ENCODE results near the gene GTF2A2.
"Not testable (repeated sequence)": the region's sequence is repeated elsewhere in the genome, so short reads cannot be mapped to it uniquely, and the experiment has no call there.

GTF2A2 gene

GRCh38 chr15:59647085-59647484 is 10.2 kb downstream of the GTF2A2 start:
- DNase-seq (ENCODE audit: low read depth), result no peak
- TF ChIP-seq CTCF (IDR thresholded peaks at IDR 0.05; ENCODE audit: control insufficient read depth, insufficient read depth, low read depth, low read length, missing control alignments), result no peak
- H3K4me3 ChIP-seq (ENCODE audit: control insufficient read depth, low read depth, low read length), result no peak overlapping the region

GRCh38 chr15:59646277-59646676 is 11.0 kb downstream of the GTF2A2 start:
- no peak for TF ChIP-seq CTCF (IDR thresholded peaks at IDR 0.05; ENCODE audit: control insufficient read depth, insufficient read depth, low read depth, low read length, missing control alignments)
- DNase-seq (ENCODE audit: low read depth), result no peak
- no peak overlapping the region for H3K4me3 ChIP-seq (ENCODE audit: control insufficient read depth, low read depth, low read length)

GRCh38 chr15:59645812-59646211 is 11.5 kb downstream of the GTF2A2 start:
- DNase-seq (ENCODE audit: low read depth); H3K4me3 ChIP-seq (ENCODE audit: control insufficient read depth, low read depth, low read length): not testable (repeated sequence)

GRCh38 chr15:59644756-59645155 is 12.6 kb downstream of the GTF2A2 start:
- no peak for TF ChIP-seq CTCF (IDR thresholded peaks at IDR 0.05; ENCODE audit: control insufficient read depth, insufficient read depth, low read depth, low read length, missing control alignments)
- DNase-seq (ENCODE audit: low read depth), result no peak
- no peak overlapping the region for H3K4me3 ChIP-seq (ENCODE audit: control insufficient read depth, low read depth, low read length)

GRCh38 chr15:59642351-59642750 is 15.0 kb downstream of the GTF2A2 start:
- DNase-seq (ENCODE audit: low read depth), result no peak
- H3K4me3 ChIP-seq (ENCODE audit: control insufficient read depth, low read depth, low read length), result no peak overlapping the region
- no peak for TF ChIP-seq CTCF (IDR thresholded peaks at IDR 0.05; ENCODE audit: control insufficient read depth, insufficient read depth, low read depth, low read length, missing control alignments)

- not testable (repeated sequence) for DNase-seq (ENCODE audit: low read depth); H3K4me3 ChIP-seq (ENCODE audit: control insufficient read depth, low read depth, low read length)
These were observed 19.8 kb downstream of the GTF2A2 start for GRCh38 chr15:59637507-59637906.

- no peak overlapping the region for H3K4me3 ChIP-seq (ENCODE audit: control insufficient read depth, low read depth, low read length)
- no peak for DNase-seq (ENCODE audit: low read depth)
- TF ChIP-seq CTCF (IDR thresholded peaks at IDR 0.05; ENCODE audit: control insufficient read depth, insufficient read depth, low read depth, low read length, missing control alignments), result no peak
These were observed 21.1 kb downstream of the GTF2A2 start for GRCh38 chr15:59636184-59636583.

- TF ChIP-seq CTCF (IDR thresholded peaks at IDR 0.05; ENCODE audit: control insufficient read depth, insufficient read depth, low read depth, low read length, missing control alignments), result peak; percentile 30
- H3K4me3 ChIP-seq (ENCODE audit: control insufficient read depth, low read depth, low read length), result no peak overlapping the region
- no peak for DNase-seq (ENCODE audit: low read depth)
These were observed 24.6 kb downstream of the GTF2A2 start for GRCh38 chr15:59632714-59633113.

Data from AG09309 (cell line).